Keratinocyte (primary cell): Measurements from ENCODE around the gene TCF7L2.

Source experiments
- EZH2 ChIP-seq: IDR thresholded peaks from one replicate; pipeline ENCODE4 v1.6.1; 2012; ENCODE audit warnings: inconsistent platforms, mild to moderate bottlenecking, low read length, moderate library complexity
- TF ChIP-seq, protein P1 (sequence below), 3 experiments: IDR thresholded peaks in 1 of 3; conservative IDR thresholded peaks in 1 of 3; optimal IDR thresholded peaks in 1 of 3; 2 replicates in 2 of 3; 3 replicates in 1 of 3; pipeline versions ENCODE3 to v1.5.1; 2011; ENCODE audit warnings: low read length in 3 of 3, mild to moderate bottlenecking in 3 of 3, moderate library complexity in 2 of 3, control low read depth in 1 of 3, inconsistent platforms in 1 of 3; ENCODE audit not compliant: insufficient read depth in 2 of 3; ENCODE audit errors: extremely low read depth in 1 of 3

GRCh38 chr10:113058523-113059370 lies 108.7 kb downstream of the TCF7L2 start:
- TF ChIP-seq, protein P1, sequence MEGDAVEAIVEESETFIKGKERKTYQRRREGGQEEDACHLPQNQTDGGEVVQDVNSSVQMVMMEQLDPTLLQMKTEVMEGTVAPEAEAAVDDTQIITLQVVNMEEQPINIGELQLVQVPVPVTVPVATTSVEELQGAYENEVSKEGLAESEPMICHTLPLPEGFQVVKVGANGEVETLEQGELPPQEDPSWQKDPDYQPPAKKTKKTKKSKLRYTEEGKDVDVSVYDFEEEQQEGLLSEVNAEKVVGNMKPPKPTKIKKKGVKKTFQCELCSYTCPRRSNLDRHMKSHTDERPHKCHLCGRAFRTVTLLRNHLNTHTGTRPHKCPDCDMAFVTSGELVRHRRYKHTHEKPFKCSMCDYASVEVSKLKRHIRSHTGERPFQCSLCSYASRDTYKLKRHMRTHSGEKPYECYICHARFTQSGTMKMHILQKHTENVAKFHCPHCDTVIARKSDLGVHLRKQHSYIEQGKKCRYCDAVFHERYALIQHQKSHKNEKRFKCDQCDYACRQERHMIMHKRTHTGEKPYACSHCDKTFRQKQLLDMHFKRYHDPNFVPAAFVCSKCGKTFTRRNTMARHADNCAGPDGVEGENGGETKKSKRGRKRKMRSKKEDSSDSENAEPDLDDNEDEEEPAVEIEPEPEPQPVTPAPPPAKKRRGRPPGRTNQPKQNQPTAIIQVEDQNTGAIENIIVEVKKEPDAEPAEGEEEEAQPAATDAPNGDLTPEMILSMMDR (optimal IDR thresholded peaks at IDR 0.05 in 1 of 3, IDR thresholded peaks at IDR 0.05 in 1 of 3, conservative IDR thresholded peaks at IDR 0.05 in 1 of 3; ENCODE audit: extremely low read depth in 1 of 3, insufficient read depth in 2 of 3, low read length in 3 of 3), result no peak
- no peak for TF ChIP-seq EZH2
